Epithelial cell of alveolus of lung (primary cell): ENCODE measurements around the gene PBOV1. TPM values are rescaled to one million over a fixed set of nuclear protein-coding genes. Genes with fewer than 3 reads are reported as not detected.

Source experiments
- total RNA-seq: library from RNA; depleted of rRNA; stranded (reverse); fragments of >200 nt; gene quantifications from 2 replicates; pipeline ENCODE4 v1.2.1, GENCODE V29; 2015

Gene PBOV1
- not detected in 2 replicates for total RNA-seq

GRCh38 chr6:138218449-138218848 lies at the start of gene PBOV1:
Gene PBOV1 (minus strand): TSS chr6:138218491. CDS start chr6:138218395, 96 bp downstream.

Other genes with a start within 250 kb of the PBOV1 start
- 27.6 and 45.8 TPM in 2 replicates for gene PERP, start 111.1 kb downstream of the PBOV1 start, total RNA-seq
- 0.08 and 0.39 TPM in 2 replicates for gene ARFGEF3, start 56.6 kb downstream of the PBOV1 start, total RNA-seq
- gene SMIM28, start 159.4 kb upstream of the PBOV1 start, total RNA-seq: not detected in 2 replicates
- 52.6 and 70.2 TPM in 2 replicates for gene HEBP2, start 185.7 kb upstream of the PBOV1 start, total RNA-seq